ENCODE results near the gene SLC9A2.

The SLC9A2 gene

GRCh38 chr2:102735416-102736109 lies 116.2 kb downstream of the SLC9A2 start:
- no peak for DNase-seq

GRCh38 chr2:102736110-102736409 lies 116.7 kb downstream of the SLC9A2 start:
- no peak for DNase-seq

GRCh38 chr2:102736410-102737409 lies 117.4 kb downstream of the SLC9A2 start:
- peak; percentile 46 for DNase-seq

GRCh38 chr2:102737431-102737830 lies 118.1 kb downstream of the SLC9A2 start:
- DNase-seq, result no peak

- no peak for DNase-seq
Observed at GRCh38 chr2:102743259-102743658, 123.9 kb downstream of the SLC9A2 start.

- DNase-seq, result no peak
Observed at GRCh38 chr2:102748107-102748506, 128.8 kb downstream of the SLC9A2 start.

DNA sequence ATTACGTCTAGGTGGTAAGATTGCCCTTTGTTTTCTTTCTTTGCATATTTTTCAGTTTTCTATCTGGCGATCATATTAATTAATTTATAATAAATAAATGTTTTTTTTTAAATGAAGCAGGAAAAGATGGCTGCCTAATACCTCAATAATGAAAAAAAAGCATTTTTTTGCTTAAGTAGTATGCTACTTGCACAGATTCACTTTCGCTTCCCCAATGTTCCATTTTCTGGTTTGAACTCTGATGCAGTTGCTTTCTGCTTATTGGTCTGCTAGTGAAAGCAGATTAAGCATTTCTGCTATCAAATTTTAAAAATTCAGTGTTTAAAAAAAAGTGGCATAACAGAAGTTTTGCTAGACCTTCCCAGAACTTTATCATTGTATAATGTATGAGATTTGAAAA lies 130.6 kb downstream of the SLC9A2 start:
- no peak for DNase-seq

DNA sequence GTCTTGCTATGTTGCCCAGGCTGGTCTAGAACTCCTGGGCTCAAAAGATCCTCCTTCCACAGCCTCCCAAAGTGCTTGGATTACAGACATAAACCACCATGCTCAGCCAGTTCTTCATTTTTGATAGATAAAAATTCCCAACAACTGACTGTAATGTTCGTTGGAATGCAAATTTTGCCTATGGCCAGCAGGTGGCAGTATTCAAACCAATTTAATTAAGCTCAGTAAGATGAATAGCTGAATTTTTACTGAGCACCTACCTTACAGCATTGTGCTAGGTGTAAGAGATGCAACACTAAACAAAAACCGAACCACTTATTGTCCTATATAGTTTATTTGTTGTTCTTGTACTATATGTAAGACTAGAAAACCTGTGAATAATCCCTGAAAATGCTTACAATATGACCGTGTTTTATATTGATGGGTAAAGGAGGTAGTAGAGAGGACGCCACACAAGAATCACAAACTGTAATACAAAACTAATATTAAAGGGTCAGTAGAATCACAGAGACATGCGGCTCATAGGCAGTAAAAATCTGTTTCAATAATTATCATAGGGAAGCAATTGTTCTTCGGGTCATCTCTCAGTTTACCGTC lies 134.3 kb downstream of the SLC9A2 start:
- DNase-seq, result peak; percentile 35

- DNase-seq, result no peak
Observed at GRCh38 chr2:102754456-102755145, 135.2 kb downstream of the SLC9A2 start.

- no peak for DNase-seq
Observed at GRCh38 chr2:102755284-102755683, 135.9 kb downstream of the SLC9A2 start.

DNA sequence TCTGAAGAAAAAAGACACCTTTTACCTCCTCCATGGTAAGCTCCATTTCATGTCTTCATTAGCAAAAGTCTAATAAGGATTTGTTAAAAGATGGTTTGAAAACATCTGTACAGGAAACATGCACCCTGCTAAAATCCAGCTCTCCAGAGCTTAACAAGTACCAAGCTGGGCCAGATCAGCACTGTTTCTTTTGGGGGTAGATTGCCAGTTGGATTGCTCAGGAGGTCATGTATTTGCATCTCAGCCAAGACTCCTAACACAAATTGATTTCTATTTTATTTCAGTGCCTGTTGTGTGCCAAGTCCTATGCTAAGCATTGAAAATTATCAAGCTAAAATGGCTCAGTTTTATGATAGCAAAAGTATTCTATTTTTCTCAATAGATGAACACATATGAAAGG lies 139.1 kb downstream of the SLC9A2 start:
- no peak for DNase-seq

Data from NCI-H1048 (cell line).